ENCODE results near the gene MRPS27. TPM values are rescaled to one million over a fixed set of nuclear protein-coding genes. Genes with fewer than 3 reads are reported as not detected.

Gene MRPS27
- total RNA-seq, 6 experiments from 2014 or later: 28.6 to 40.3 (median 36.0) TPM

- 97% methylated on average over 2 of the region's 2 CpGs for WGBS (ENCODE audit: insufficient coverage, low coverage, low lambda C conversion rate, missing lambda C conversion rate)
- Histone ChIP-seq H3K4me1 (no peaks in the 10 kb centered on the region), H3K27me3 (no peaks in the 10 kb centered on the region), H3K9me3 (no peaks in the 10 kb centered on the region), H3K36me3 (peaks cover 0 to 12% (median 0%) of the 10 kb centered on the region in 4 donors), H3K4me3 (no peak overlapping the region), H3K27ac (no peak overlapping the region)
- DNase-seq (no peak), ATAC-seq (no peak)
- intact Hi-C loops (cut with DNase I): no loop called here
- TF ChIP-seq POLR2A (IDR thresholded peaks at IDR 0.05) (no peak), CTCF (IDR thresholded peaks at IDR 0.05) (no peak)
These were observed 87.2 kb downstream of the MRPS27 start for GRCh38 chr5:72232838-72233237.

GRCh38 chr5:72231991-72232703 lies 87.9 kb downstream of the MRPS27 start:
- WGBS (ENCODE audit: insufficient coverage, low coverage, low lambda C conversion rate, missing lambda C conversion rate): 65% methylated on average over 6 of the region's 6 CpGs
- Histone ChIP-seq H3K9me3 (no peaks in the 10 kb centered on the region), H3K4me3 (no peak overlapping the region), H3K27me3 (no peaks in the 10 kb centered on the region), H3K27ac (no peak overlapping the region), H3K4me1 (no peaks in the 10 kb centered on the region), H3K36me3 (peaks cover 0 to 12% (median 0%) of the 10 kb centered on the region in 4 donors)
- intact Hi-C loops (cut with DNase I): no loop called here
- no peak for TF ChIP-seq CTCF (IDR thresholded peaks at IDR 0.05)
- no peak for TF ChIP-seq POLR2A (IDR thresholded peaks at IDR 0.05)
- DNase-seq (no peak), ATAC-seq (no peak)

- H3K4me1 ChIP-seq: no peaks in the 10 kb centered on the region
- ATAC-seq: no peak
- 100% methylated on average over 2 of the region's 3 CpGs for whole genome bisulfite sequencing (ENCODE audit: insufficient coverage, low coverage, low lambda C conversion rate, missing lambda C conversion rate)
- H3K4me3 ChIP-seq: no peak overlapping the region
- DNase-seq: no peak
- no peak for TF ChIP-seq CTCF (IDR thresholded peaks at IDR 0.05)
- TF ChIP-seq POLR2A (IDR thresholded peaks at IDR 0.05): no peak
- H3K36me3 ChIP-seq: peaks cover 0 to 24% (median 9%) of the 10 kb centered on the region in 4 donors
- intact Hi-C loops (cut with DNase I): no loop called here
- no peaks in the 10 kb centered on the region for H3K9me3 ChIP-seq
- no peaks in the 10 kb centered on the region for H3K27me3 ChIP-seq
- no peak overlapping the region for H3K27ac ChIP-seq
These were observed 91.1 kb downstream of the MRPS27 start for GRCh38 chr5:72228960-72229359.

- no peaks in the 10 kb centered on the region for H3K9me3 ChIP-seq
- no peaks in the 10 kb centered on the region for H3K4me1 ChIP-seq
- DNase-seq (no peak), ATAC-seq (no peak)
- H3K36me3 ChIP-seq: peaks cover 0 to 36% (median 17%) of the 10 kb centered on the region in 4 donors
- H3K27me3 ChIP-seq: no peaks in the 10 kb centered on the region
- TF ChIP-seq CTCF (IDR thresholded peaks at IDR 0.05) (no peak), POLR2A (IDR thresholded peaks at IDR 0.05) (no peak)
- H3K4me3 ChIP-seq: no peak overlapping the region
- H3K27ac ChIP-seq: no peak overlapping the region
- intact Hi-C loops (cut with DNase I): no loop called here
- WGBS (ENCODE audit: insufficient coverage, low coverage, low lambda C conversion rate, missing lambda C conversion rate): 80% methylated on average over 1 of the region's 2 CpGs
These were observed 93.1 kb downstream of the MRPS27 start for GRCh38 chr5:72226950-72227349.
